ES-I3 (cell line): Measurements from ENCODE around the gene CCDC148.

ENCODE experiments used
- H3K36me3 ChIP-seq: 2 replicates; pipeline ENCODE4 v1.6.1; 2013; ENCODE audit warnings: mild to moderate bottlenecking, low read length, control low read depth, moderate library complexity; ENCODE audit not compliant: insufficient read depth
- H3K4me1 ChIP-seq: 2 replicates; pipeline ENCODE4 v1.6.1; 2013; ENCODE audit warnings: mild to moderate bottlenecking, control low read depth, low read length; ENCODE audit not compliant: insufficient read depth
- H3K9ac ChIP-seq: 2 replicates; pipeline ENCODE4 v1.6.1; 2013; ENCODE audit warnings: low read depth, mild to moderate bottlenecking, low read length, moderate library complexity
- H3K9me3 ChIP-seq: 2 replicates; pipeline ENCODE4 v1.6.1; 2013; ENCODE audit warnings: mild to moderate bottlenecking, low read length, moderate library complexity; ENCODE audit not compliant: control insufficient read depth, insufficient read depth

CCDC148 gene

GRCh38 chr2:158202161-158202815 is 254.3 kb downstream of the CCDC148 start:
- Histone ChIP-seq H3K36me3 (no peaks in the 10 kb centered on the region), H3K9ac (no peak overlapping the region), H3K9me3 (no peaks in the 10 kb centered on the region), H3K4me1 (peaks cover 3% of the 10 kb centered on the region; the same call in 1 of the 2 replicates)

GRCh38 chr2:158199928-158200650 is 256.5 kb downstream of the CCDC148 start:
- Histone ChIP-seq H3K4me1 (peaks cover 3% of the 10 kb centered on the region; the same call in 1 of the 2 replicates), H3K36me3 (no peaks in the 10 kb centered on the region), H3K9ac (no peak overlapping the region), H3K9me3 (no peaks in the 10 kb centered on the region)

- Histone ChIP-seq H3K4me1 (peaks cover 3% of the 10 kb centered on the region; the same call in 1 of the 2 replicates), H3K9me3 (no peaks in the 10 kb centered on the region), H3K9ac (no peak overlapping the region), H3K36me3 (no peaks in the 10 kb centered on the region)
Observed at GRCh38 chr2:158197940-158198339, 258.6 kb downstream of the CCDC148 start.

- no peaks in the 10 kb centered on the region for H3K9me3 ChIP-seq
- peaks cover 17% of the 10 kb centered on the region for H3K4me1 ChIP-seq
- no peaks in the 10 kb centered on the region for H3K36me3 ChIP-seq
- no peak overlapping the region for H3K9ac ChIP-seq
Observed at GRCh38 chr2:158194229-158194628, 262.3 kb downstream of the CCDC148 start.

- H3K9me3 ChIP-seq, result no peaks in the 10 kb centered on the region
- H3K36me3 ChIP-seq, result no peaks in the 10 kb centered on the region
- no peak overlapping the region for H3K9ac ChIP-seq
- H3K4me1 ChIP-seq, result peaks cover 17% of the 10 kb centered on the region
Observed at GRCh38 chr2:158192515-158193443, 263.8 kb downstream of the CCDC148 start.

GRCh38 chr2:158191076-158191895 is 265.3 kb downstream of the CCDC148 start:
- H3K4me1 ChIP-seq, result peaks cover 17% of the 10 kb centered on the region

GRCh38 chr2:158189526-158189925 is 267.0 kb downstream of the CCDC148 start:
- Histone ChIP-seq H3K9me3 (no peaks in the 10 kb centered on the region), H3K9ac (no peak overlapping the region), H3K4me1 (peaks cover 17% of the 10 kb centered on the region), H3K36me3 (no peaks in the 10 kb centered on the region)

More at GRCh38 chr2:158191076-158191895, 265.3 kb downstream of the CCDC148 start:
- Histone ChIP-seq H3K9ac (no peak overlapping the region), H3K9me3 (no peaks in the 10 kb centered on the region), H3K36me3 (no peaks in the 10 kb centered on the region)

GRCh38 chr2:158187908-158188307 is 268.6 kb downstream of the CCDC148 start:
- Histone ChIP-seq H3K4me1 (peaks cover 19% of the 10 kb centered on the region), H3K9me3 (no peaks in the 10 kb centered on the region), H3K36me3 (no peaks in the 10 kb centered on the region), H3K9ac (no peak overlapping the region)

- no peak overlapping the region for H3K9ac ChIP-seq
- H3K4me1 ChIP-seq, result peaks cover 8% of the 10 kb centered on the region
- H3K9me3 ChIP-seq, result no peaks in the 10 kb centered on the region
- H3K36me3 ChIP-seq, result no peaks in the 10 kb centered on the region
Observed at GRCh38 chr2:158184556-158185343, 271.8 kb downstream of the CCDC148 start.

- H3K36me3 ChIP-seq, result no peaks in the 10 kb centered on the region
- peaks cover 8% of the 10 kb centered on the region for H3K4me1 ChIP-seq
- H3K9me3 ChIP-seq, result no peaks in the 10 kb centered on the region
- no peak overlapping the region for H3K9ac ChIP-seq
Observed at GRCh38 chr2:158184001-158184400, 272.6 kb downstream of the CCDC148 start.

GRCh38 chr2:158182676-158183295 is 273.8 kb downstream of the CCDC148 start:
- Histone ChIP-seq H3K9me3 (no peaks in the 10 kb centered on the region), H3K9ac (no peak overlapping the region), H3K4me1 (peaks cover 8% of the 10 kb centered on the region), H3K36me3 (no peaks in the 10 kb centered on the region)

GRCh38 chr2:158181171-158181570 is 275.4 kb downstream of the CCDC148 start:
- H3K9me3 ChIP-seq, result no peaks in the 10 kb centered on the region
- H3K9ac ChIP-seq, result no peak overlapping the region
- H3K36me3 ChIP-seq, result no peaks in the 10 kb centered on the region
- H3K4me1 ChIP-seq, result peaks cover 11% of the 10 kb centered on the region

- no peaks in the 10 kb centered on the region for H3K9me3 ChIP-seq
- H3K9ac ChIP-seq, result no peak overlapping the region
- peaks cover 11% of the 10 kb centered on the region for H3K4me1 ChIP-seq
- no peaks in the 10 kb centered on the region for H3K36me3 ChIP-seq
Observed at GRCh38 chr2:158179660-158180059, 276.9 kb downstream of the CCDC148 start.
